SK-N-SH treated with all-trans-retinoic acid at 6 μM for 48 hours (cell line): Measurements from ENCODE around the gene RAD51B.

ENCODE experiments used
- ATAC-seq: fragments of 200-7000 bp; cut with Tn5 transposase; 3 replicates; pipeline ENCODE4 v1.9.1; 2020; ENCODE audit warnings: mild to moderate bottlenecking, moderate library complexity
- ARNTL ChIP-seq: fragments of 450-650 bp; formaldehyde crosslinking; IDR thresholded peaks from 2 replicates; pipeline ENCODE4 v1.5.0; 2020; ENCODE audit warnings: low read depth, mild to moderate bottlenecking, moderate library complexity, borderline replicate concordance
- BACH2 ChIP-seq: fragments of 250-450 bp; sonication (Bioruptor Pico); IDR thresholded peaks from 2 replicates; pipeline ENCODE4 v1.9.0; 2021; ENCODE audit warnings: mild to moderate bottlenecking, borderline replicate concordance
- CSRNP3 ChIP-seq: fragments of 250-450 bp; sonication (Bioruptor Pico); IDR thresholded peaks from 2 replicates; pipeline ENCODE4 v1.5.1; 2021; ENCODE audit warnings: mild to moderate bottlenecking, moderate library complexity
- GLIS3 ChIP-seq: fragments of 250-450 bp; sonication (Bioruptor Pico); IDR thresholded peaks from 2 replicates; pipeline ENCODE4 v1.5.0; 2020; ENCODE audit warnings: mild to moderate bottlenecking, moderate library complexity
- ISL1 ChIP-seq: fragments of 250-450 bp; sonication (Bioruptor Pico); IDR thresholded peaks from 2 replicates; pipeline ENCODE4 v2.1.2; 2022; ENCODE audit warnings: mild to moderate bottlenecking, moderate library complexity
- OSR1 ChIP-seq: fragments of 250-450 bp; sonication (Bioruptor Pico); IDR thresholded peaks from 2 replicates; pipeline ENCODE4 v1.8.0; 2022; ENCODE audit warnings: moderate library complexity, mild to moderate bottlenecking, inconsistent platforms
- PATZ1 ChIP-seq: fragments of 250-450 bp; sonication (Bioruptor Pico); IDR thresholded peaks from 2 replicates; pipeline ENCODE4 v1.8.0; 2020; ENCODE audit warnings: mild to moderate bottlenecking, moderate library complexity, borderline replicate concordance
- PPARA ChIP-seq: fragments of 250-450 bp; sonication (Bioruptor Pico); IDR thresholded peaks from 2 replicates; pipeline ENCODE4 v1.5.0; 2020; ENCODE audit warnings: mild to moderate bottlenecking, borderline replicate concordance
- RARB ChIP-seq: fragments of 250-450 bp; sonication (Bioruptor Pico); IDR thresholded peaks from 2 replicates; pipeline ENCODE4 v1.8.0; 2021; ENCODE audit warnings: mild to moderate bottlenecking, moderate library complexity
- TCF4 ChIP-seq: fragments of 250-450 bp; sonication (Bioruptor Pico); IDR thresholded peaks from 2 replicates; pipeline ENCODE4 v1.8.0; 2021; ENCODE audit warnings: mild to moderate bottlenecking, moderate library complexity, borderline replicate concordance
- TOX ChIP-seq: fragments of 250-450 bp; sonication (Bioruptor Pico); IDR thresholded peaks from 2 replicates; pipeline ENCODE4 v1.8.0; 2021; ENCODE audit warnings: mild to moderate bottlenecking, moderate library complexity, borderline replicate concordance
- ZC3H10 ChIP-seq: fragments of 250-450 bp; sonication (Bioruptor Pico); IDR thresholded peaks from 2 replicates; pipeline ENCODE4 v1.5.1; 2021; ENCODE audit warnings: mild to moderate bottlenecking, moderate library complexity
- ZFP3 ChIP-seq: fragments of 250-450 bp; sonication (Bioruptor Pico); IDR thresholded peaks from 2 replicates; pipeline ENCODE4 v1.5.0; 2020; ENCODE audit warnings: mild to moderate bottlenecking, moderate library complexity
- ZFP30 ChIP-seq: fragments of 450-650 bp; formaldehyde crosslinking; IDR thresholded peaks from 2 replicates; pipeline ENCODE4 v1.5.0; 2022; ENCODE audit warnings: mild to moderate bottlenecking, moderate library complexity
- ZNF565 ChIP-seq: fragments of 450-650 bp; formaldehyde crosslinking; conservative IDR thresholded peaks from 2 replicates; pipeline ENCODE4 v1.5.0; 2020; ENCODE audit warnings: low read depth, mild to moderate bottlenecking, moderate library complexity
- ZNF70 ChIP-seq: fragments of 450-650 bp; formaldehyde crosslinking; IDR thresholded peaks from 2 replicates; pipeline ENCODE4 v1.5.0; 2020; ENCODE audit warnings: mild to moderate bottlenecking, moderate library complexity
- ZNF8 ChIP-seq: fragments of 450-650 bp; formaldehyde crosslinking; IDR thresholded peaks from 2 replicates; pipeline ENCODE4 v1.5.0; 2020; ENCODE audit warnings: mild to moderate bottlenecking, moderate library complexity
- TF ChIP-seq, protein P1 (sequence below): fragments of 250-450 bp; sonication (Bioruptor Pico); IDR thresholded peaks from 2 replicates; pipeline ENCODE4 v1.5.1; 2020; ENCODE audit warnings: low read depth, mild to moderate bottlenecking, moderate library complexity
- TF ChIP-seq, protein P2 (sequence below): fragments of 250-450 bp; sonication (Bioruptor Pico); IDR thresholded peaks from 2 replicates; pipeline ENCODE4 v1.8.0; 2021; ENCODE audit warnings: low read depth, mild to moderate bottlenecking, moderate library complexity, borderline replicate concordance
- TF ChIP-seq, protein P3 (sequence below): fragments of 250-450 bp; sonication (Bioruptor Pico); IDR thresholded peaks from 2 replicates; pipeline ENCODE4 v1.5.0; 2020; ENCODE audit warnings: mild to moderate bottlenecking, moderate library complexity

Gene RAD51B

GRCh38 chr14:68236582-68237458, 417.2 kb downstream of the RAD51B start (continued):
- TF ChIP-seq CSRNP3 (CRISPR knock-in tag), result no peak
- TF ChIP-seq, protein P1, sequence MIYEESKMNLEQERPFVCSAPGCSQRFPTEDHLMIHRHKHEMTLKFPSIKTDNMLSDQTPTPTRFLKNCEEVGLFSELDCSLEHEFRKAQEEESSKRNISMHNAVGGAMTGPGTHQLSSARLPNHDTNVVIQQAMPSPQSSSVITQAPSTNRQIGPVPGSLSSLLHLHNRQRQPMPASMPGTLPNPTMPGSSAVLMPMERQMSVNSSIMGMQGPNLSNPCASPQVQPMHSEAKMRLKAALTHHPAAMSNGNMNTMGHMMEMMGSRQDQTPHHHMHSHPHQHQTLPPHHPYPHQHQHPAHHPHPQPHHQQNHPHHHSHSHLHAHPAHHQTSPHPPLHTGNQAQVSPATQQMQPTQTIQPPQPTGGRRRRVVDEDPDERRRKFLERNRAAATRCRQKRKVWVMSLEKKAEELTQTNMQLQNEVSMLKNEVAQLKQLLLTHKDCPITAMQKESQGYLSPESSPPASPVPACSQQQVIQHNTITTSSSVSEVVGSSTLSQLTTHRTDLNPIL (CRISPR knock-in tag), result no peak
- no peak for TF ChIP-seq GLIS3 (CRISPR knock-in tag)
- TF ChIP-seq ZNF70 (CRISPR knock-in tag), result no peak
- TF ChIP-seq ZNF565 (CRISPR knock-in tag), result no peak
- TF ChIP-seq, all 23 proteins: peak for 0

- TF ChIP-seq PATZ1 (CRISPR knock-in tag) (no peak), CSRNP3 (CRISPR knock-in tag) (no peak), ZFP30 (CRISPR knock-in tag) (no peak), BACH2 (no peak), TCF4 (no peak)
- no peak for ATAC-seq
Observed at GRCh38 chr14:68238551-68238950, 419.0 kb downstream of the RAD51B start.

DNA sequence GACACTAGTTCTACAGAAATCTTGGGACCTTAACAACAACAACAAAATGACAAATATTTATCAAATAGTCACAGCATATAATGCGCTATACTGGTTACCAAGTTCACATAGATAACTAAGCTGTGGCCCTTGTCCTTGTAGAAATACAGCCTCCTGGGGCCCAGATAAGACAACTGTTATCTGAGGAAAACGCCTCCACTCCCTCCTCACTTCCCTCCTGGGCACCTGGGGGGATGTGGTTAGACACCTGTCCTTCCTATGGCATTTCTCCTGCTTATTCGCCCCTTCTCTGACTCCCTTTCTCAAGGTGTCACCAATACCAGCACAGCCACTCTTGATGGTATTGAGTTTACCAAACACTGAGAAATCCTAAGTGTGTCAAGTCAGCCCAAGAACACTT, 419.4 kb downstream of the RAD51B start:
- ATAC-seq, result no peak
- TF ChIP-seq OSR1 (CRISPR knock-in tag) (no peak), CSRNP3 (CRISPR knock-in tag) (no peak), GLIS3 (CRISPR knock-in tag) (no peak), RARB (CRISPR knock-in tag) (no peak), ISL1 (CRISPR knock-in tag) (no peak), ZNF8 (no peak), ZFP3 (no peak), ZNF565 (CRISPR knock-in tag) (no peak), ARNTL (no peak), PPARA (CRISPR knock-in tag) (no peak), BACH2 (no peak), ZNF70 (CRISPR knock-in tag) (no peak), TCF4 (no peak), ZC3H10 (CRISPR knock-in tag) (no peak), PATZ1 (CRISPR knock-in tag) (no peak), TOX (CRISPR knock-in tag) (no peak)
- TF ChIP-seq, protein P2, sequence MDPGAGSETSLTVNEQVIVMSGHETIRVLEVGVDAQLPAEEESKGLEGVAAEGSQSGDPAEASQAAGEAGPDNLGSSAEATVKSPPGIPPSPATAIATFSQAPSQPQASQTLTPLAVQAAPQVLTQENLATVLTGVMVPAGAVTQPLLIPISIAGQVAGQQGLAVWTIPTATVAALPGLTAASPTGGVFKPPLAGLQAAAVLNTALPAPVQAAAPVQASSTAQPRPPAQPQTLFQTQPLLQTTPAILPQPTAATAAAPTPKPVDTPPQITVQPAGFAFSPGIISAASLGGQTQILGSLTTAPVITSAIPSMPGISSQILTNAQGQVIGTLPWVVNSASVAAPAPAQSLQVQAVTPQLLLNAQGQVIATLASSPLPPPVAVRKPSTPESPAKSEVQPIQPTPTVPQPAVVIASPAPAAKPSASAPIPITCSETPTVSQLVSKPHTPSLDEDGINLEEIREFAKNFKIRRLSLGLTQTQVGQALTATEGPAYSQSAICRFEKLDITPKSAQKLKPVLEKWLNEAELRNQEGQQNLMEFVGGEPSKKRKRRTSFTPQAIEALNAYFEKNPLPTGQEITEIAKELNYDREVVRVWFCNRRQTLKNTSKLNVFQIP (CRISPR knock-in tag), result no peak
- TF ChIP-seq, protein P1 (CRISPR knock-in tag), result no peak
- TF ChIP-seq, protein P3, sequence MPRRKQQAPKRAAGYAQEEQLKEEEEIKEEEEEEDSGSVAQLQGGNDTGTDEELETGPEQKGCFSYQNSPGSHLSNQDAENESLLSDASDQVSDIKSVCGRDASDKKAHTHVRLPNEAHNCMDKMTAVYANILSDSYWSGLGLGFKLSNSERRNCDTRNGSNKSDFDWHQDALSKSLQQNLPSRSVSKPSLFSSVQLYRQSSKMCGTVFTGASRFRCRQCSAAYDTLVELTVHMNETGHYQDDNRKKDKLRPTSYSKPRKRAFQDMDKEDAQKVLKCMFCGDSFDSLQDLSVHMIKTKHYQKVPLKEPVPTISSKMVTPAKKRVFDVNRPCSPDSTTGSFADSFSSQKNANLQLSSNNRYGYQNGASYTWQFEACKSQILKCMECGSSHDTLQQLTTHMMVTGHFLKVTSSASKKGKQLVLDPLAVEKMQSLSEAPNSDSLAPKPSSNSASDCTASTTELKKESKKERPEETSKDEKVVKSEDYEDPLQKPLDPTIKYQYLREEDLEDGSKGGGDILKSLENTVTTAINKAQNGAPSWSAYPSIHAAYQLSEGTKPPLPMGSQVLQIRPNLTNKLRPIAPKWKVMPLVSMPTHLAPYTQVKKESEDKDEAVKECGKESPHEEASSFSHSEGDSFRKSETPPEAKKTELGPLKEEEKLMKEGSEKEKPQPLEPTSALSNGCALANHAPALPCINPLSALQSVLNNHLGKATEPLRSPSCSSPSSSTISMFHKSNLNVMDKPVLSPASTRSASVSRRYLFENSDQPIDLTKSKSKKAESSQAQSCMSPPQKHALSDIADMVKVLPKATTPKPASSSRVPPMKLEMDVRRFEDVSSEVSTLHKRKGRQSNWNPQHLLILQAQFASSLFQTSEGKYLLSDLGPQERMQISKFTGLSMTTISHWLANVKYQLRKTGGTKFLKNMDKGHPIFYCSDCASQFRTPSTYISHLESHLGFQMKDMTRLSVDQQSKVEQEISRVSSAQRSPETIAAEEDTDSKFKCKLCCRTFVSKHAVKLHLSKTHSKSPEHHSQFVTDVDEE, result no peak
